Gastroesophageal sphincter (tissue), 3 donors: ENCODE data around the gene SGPL1.

ENCODE experiments used
- EP300 ChIP-seq: sonication (generic); formaldehyde crosslinking; IDR thresholded peaks from one replicate; pipeline ENCODE4 v1.6.1; 2017; ENCODE audit warnings: antibody characterized with exemption, mild to moderate bottlenecking
- POLR2A ChIP-seq, 2 donors: fragments of 450-650 bp; IDR thresholded peaks; one replicate each; pipeline ENCODE4 v1.6.1; 2017; ENCODE audit warnings: antibody characterized with exemption in 2 of 2, mild to moderate bottlenecking in 2 of 2, moderate library complexity in 1 of 2
- TF ChIP-seq, protein P1 (sequence below), 4 experiments: fragments of 200-600 bp in 2 of 4; fragments of 450-650 bp in 2 of 4; sonication (generic) in 1 of 4; IDR thresholded peaks; one replicate each; pipeline ENCODE4 v1.5.1; 2017 to 2019; ENCODE audit warnings: antibody characterized with exemption in 4 of 4, mild to moderate bottlenecking in 2 of 4, moderate library complexity in 2 of 4

DNA sequence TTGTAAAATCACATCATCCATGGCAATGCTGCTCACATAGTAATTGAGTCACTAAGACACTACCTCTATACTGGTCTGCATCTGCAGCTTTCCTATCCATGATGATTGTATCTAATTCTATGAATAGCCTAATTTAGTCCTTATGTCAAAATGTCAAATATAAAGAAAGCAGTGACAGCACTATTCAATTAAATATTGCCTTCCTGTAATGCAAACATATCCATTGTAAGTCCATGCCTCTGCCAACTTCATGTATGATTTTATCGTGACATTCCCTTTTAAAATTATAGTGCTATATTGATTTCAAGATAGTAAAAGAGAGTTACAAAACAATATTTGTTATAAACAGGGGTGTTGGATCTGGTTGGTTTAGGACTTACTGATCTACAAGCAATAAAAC lies 4.8 kb upstream of the SGPL1 start:
- TF ChIP-seq, protein P1, sequence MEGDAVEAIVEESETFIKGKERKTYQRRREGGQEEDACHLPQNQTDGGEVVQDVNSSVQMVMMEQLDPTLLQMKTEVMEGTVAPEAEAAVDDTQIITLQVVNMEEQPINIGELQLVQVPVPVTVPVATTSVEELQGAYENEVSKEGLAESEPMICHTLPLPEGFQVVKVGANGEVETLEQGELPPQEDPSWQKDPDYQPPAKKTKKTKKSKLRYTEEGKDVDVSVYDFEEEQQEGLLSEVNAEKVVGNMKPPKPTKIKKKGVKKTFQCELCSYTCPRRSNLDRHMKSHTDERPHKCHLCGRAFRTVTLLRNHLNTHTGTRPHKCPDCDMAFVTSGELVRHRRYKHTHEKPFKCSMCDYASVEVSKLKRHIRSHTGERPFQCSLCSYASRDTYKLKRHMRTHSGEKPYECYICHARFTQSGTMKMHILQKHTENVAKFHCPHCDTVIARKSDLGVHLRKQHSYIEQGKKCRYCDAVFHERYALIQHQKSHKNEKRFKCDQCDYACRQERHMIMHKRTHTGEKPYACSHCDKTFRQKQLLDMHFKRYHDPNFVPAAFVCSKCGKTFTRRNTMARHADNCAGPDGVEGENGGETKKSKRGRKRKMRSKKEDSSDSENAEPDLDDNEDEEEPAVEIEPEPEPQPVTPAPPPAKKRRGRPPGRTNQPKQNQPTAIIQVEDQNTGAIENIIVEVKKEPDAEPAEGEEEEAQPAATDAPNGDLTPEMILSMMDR (IDR thresholded peaks at IDR 0.05) = no peak
- TF ChIP-seq POLR2A (IDR thresholded peaks at IDR 0.05) (no peak), EP300 (no peak)
